Endothelial cell of umbilical vein (primary cell): ENCODE data around the gene TAF13. TPM values are rescaled to one million over a fixed set of nuclear protein-coding genes. Genes with fewer than 3 reads are reported as not detected.

Experiments
- BruUV-seq: library from RNA; stranded (reverse); fragments of 400-500 nt; replicated peaks from 2 replicates; lab custom pipeline; 2021; lab: Mats Ljungman, UMichigan
- CTCF ChIA-PET: fragments of 300-600, 350-600 bp; sonication (Branson Sonifier 250); formaldehyde crosslinking; loops from one replicate; lab custom pipeline; 2021; ENCODE audit warnings: antibody characterized with exemption, inconsistent platforms; lab: Charles Lee
- POLR2A ChIA-PET: fragments of 300-600, 350-600 bp; sonication (Branson Sonifier 250); formaldehyde crosslinking; loops from one replicate; lab custom pipeline; 2021; ENCODE audit warnings: antibody characterized with exemption, inconsistent platforms; lab: Charles Lee
- DNase-seq: peaks from one replicate; pipeline ENCODE4 v3.0.0-alpha.2; 2011; ENCODE audit warnings: low read depth, low spot score
- FAIRE-seq: peaks from 2 replicates; lab custom pipeline; 2011; peaks lifted over from hg19 to GRCh38; lab: Jason Lieb, UNC
- H2AFZ ChIP-seq: 2 replicates; pipeline ENCODE4 v1.6.0; 2012; ENCODE audit warnings: low read depth, low read length, control low read depth, inconsistent platforms
- H3K27ac ChIP-seq: 2 replicates; pipeline ENCODE4 v1.5.1; 2011; ENCODE audit warnings: low read depth, mild to moderate bottlenecking, control low read depth, low read length, moderate library complexity; ENCODE audit not compliant: insufficient read depth
- H3K27me3 ChIP-seq, 2 experiments: 2 replicates each; pipeline versions ENCODE4 v1.6.0 to v1.6.1; 2011; ENCODE audit warnings: low read length in 2 of 2, mixed read lengths in 1 of 2; ENCODE audit not compliant: control insufficient read depth in 2 of 2, insufficient read depth in 2 of 2
- H3K36me3 ChIP-seq, 2 experiments: 2 replicates in 1 of 2; 3 replicates in 1 of 2; pipeline ENCODE4 v1.5.1; 2011; ENCODE audit warnings: low read length in 2 of 2, mild to moderate bottlenecking in 1 of 2, moderate library complexity in 1 of 2; ENCODE audit not compliant: control insufficient read depth in 2 of 2, insufficient read depth in 2 of 2; ENCODE audit errors: extremely low read depth in 1 of 2
- H3K4me1 ChIP-seq: 3 replicates; pipeline ENCODE4 v1.5.1; 2011; ENCODE audit warnings: mild to moderate bottlenecking, low read length; ENCODE audit not compliant: control insufficient read depth, insufficient read depth; ENCODE audit errors: extremely low read depth
- H3K4me2 ChIP-seq: 2 replicates; pipeline ENCODE4 v1.6.1; 2011; ENCODE audit warnings: low read length, control low read depth, mixed read lengths; ENCODE audit not compliant: insufficient read depth
- H3K4me3 ChIP-seq, 3 experiments: fragments of 200-600 bp in 1 of 3; sonication (generic), shearing (Covaris generic) in 1 of 3; replicated peaks in 1 of 3; 2 replicates each; pipeline ENCODE4 v1.5.1; 2011 to 2016; ENCODE audit warnings: control low read depth in 3 of 3, low read length in 3 of 3, mild to moderate bottlenecking in 2 of 3, inconsistent platforms in 1 of 3, low read depth in 1 of 3, moderate library complexity in 1 of 3; ENCODE audit not compliant: insufficient read depth in 1 of 3
- H3K79me2 ChIP-seq: 2 replicates; pipeline ENCODE4 v1.6.0; 2012; ENCODE audit warnings: low read length, inconsistent platforms; ENCODE audit not compliant: control insufficient read depth, insufficient read depth
- H3K9ac ChIP-seq: replicated peaks from 2 replicates; pipeline ENCODE3; 2011; ENCODE audit warnings: low read length, control low read depth; ENCODE audit not compliant: insufficient read depth; ENCODE audit errors: extremely low read depth
- H3K9me1 ChIP-seq: replicated peaks from 3 replicates; pipeline ENCODE4 v1.6.0; 2011; ENCODE audit warnings: mild to moderate bottlenecking, low read length; ENCODE audit not compliant: control insufficient read depth, insufficient read depth; ENCODE audit errors: extremely low read depth
- H3K9me3 ChIP-seq: replicated peaks from 2 replicates; pipeline ENCODE4 v1.5.1; 2012; ENCODE audit warnings: low read length, inconsistent platforms; ENCODE audit not compliant: control insufficient read depth, insufficient read depth
- H4K20me1 ChIP-seq: replicated peaks from 2 replicates; pipeline ENCODE3; 2011; ENCODE audit warnings: mild to moderate bottlenecking, low read length; ENCODE audit not compliant: control insufficient read depth, insufficient read depth; ENCODE audit errors: extremely low read depth
- EZH2 ChIP-seq: IDR thresholded peaks from 2 replicates; pipeline ENCODE4 v1.6.1; 2012; ENCODE audit warnings: borderline replicate concordance, low read depth, mild to moderate bottlenecking, moderate library complexity, low read length, inconsistent platforms; ENCODE audit not compliant: severe bottlenecking
- GATA2 ChIP-seq: IDR thresholded peaks from 2 replicates; pipeline ENCODE4 v1.7.0; 2011; ENCODE audit warnings: low read depth, mild to moderate bottlenecking, moderate library complexity, mixed read lengths, low read length; ENCODE audit not compliant: insufficient read length, insufficient read depth
- MYC ChIP-seq: IDR thresholded peaks from one replicate; pipeline ENCODE4 v1.6.1; 2011; ENCODE audit warnings: mild to moderate bottlenecking, low read depth, low read length
- dilution Hi-C: fragments of 300-500 bp; cut with MboI; formaldehyde crosslinking; loops from one replicate; pipeline ENCODE4 v1.15.0; 2019; ENCODE audit warnings: low sequenced_read_pairs; ENCODE audit not compliant: extremely low pct_ligation_motif_present
- intact Hi-C: fragments of 100-400 bp; cut with micrococcal nuclease; formaldehyde crosslinking; loops from one replicate; pipeline ENCODE4 v1.10.0; 2022
- polyA plus RNA-seq, 4 experiments: library from polyadenylated mRNA; depleted of rRNA in 3 of 4; stranded (reverse) in 3 of 4; unstranded in 1 of 4; fragments of >200 nt; gene quantifications; 2 replicates each; pipeline versions ENCODE4 v1.2.1 to v1.2.3, GENCODE V29; 2011 to 2012; ENCODE audit warnings: missing spikeins in 1 of 4
- total RNA-seq: library from RNA; stranded (reverse); gene quantifications from 2 replicates; pipeline ENCODE4 v1.2.3, GENCODE V29; 2021

TAF13 gene
- total and polyA plus RNA-seq, 2 donors (not counting 3 experiments of a cell fraction or from before 2014, with no cell fraction given) = 14.8 to 42.3 TPM

DNA sequence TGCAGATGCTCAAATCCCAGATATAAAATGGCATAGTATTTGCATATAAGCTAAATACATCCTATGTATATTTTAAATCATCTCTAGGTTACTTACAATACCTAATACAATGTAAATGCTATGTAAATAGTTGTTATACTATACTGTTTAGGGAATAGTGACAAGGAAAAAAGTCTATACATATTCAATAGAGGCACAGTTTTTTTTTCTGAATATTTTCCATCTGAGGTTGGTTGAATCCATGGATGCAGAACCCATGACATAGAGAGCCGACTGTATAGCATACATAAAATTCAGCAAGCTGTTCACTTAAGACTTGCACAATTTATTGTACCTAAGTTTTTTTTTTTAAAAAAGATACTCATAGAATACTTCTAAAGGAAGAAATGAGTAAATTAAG, 6.5 kb downstream of the TAF13 start:
- no peak overlapping the region for H3K27ac ChIP-seq
- intact Hi-C loops (no loop called here), dilution Hi-C loops (no loop called here)
- H3K4me3 ChIP-seq = no peak overlapping the region
- no peak overlapping the region for H2AFZ ChIP-seq
- H3K9me1 ChIP-seq = no peaks in the 10 kb centered on the region
- FAIRE-seq = no peak
- H3K4me2 ChIP-seq = no peak overlapping the region
- no TSS peak for BruUV-seq
- H3K79me2 ChIP-seq = peaks cover 30% of the 10 kb centered on the region
- CTCF ChIA-PET = interaction anchor here (2.0 kb wide), 1 partner anchor 31 kb away, joined by 7 read pairs; no protein-coding TSS in a partner anchor
- TF ChIP-seq EZH2 = no peak
- TF ChIP-seq MYC = no peak
- no peaks in the 10 kb centered on the region for H3K4me1 ChIP-seq
- H3K36me3 ChIP-seq = peaks cover 0 to 9% of the 10 kb centered on the region in 2 experiments
- no peak for DNase-seq
- H3K27me3 ChIP-seq = no peaks in the 10 kb centered on the region
- H3K9me3 ChIP-seq = no peaks in the 10 kb centered on the region
- H4K20me1 ChIP-seq = no peaks in the 10 kb centered on the region
- POLR2A ChIA-PET = no interaction called here
- H3K9ac ChIP-seq = no peak overlapping the region

- no peak overlapping the region for H3K9ac ChIP-seq
- no TSS peak for BruUV-seq
- ChIA-PET POLR2A (interaction anchor here (0.8 to 1.1 kb wide), 2 partner anchors 23 to 26 kb away, joined by 3 read pairs; partner anchors contain the start of genes TMEM167B and WDR47), CTCF (interaction anchor here (1.2 to 2.0 kb wide), 2 partner anchors 32 to 45 kb away, joined by 5 to 7 read pairs; a partner anchor contains a TSS)
- H3K9me1 ChIP-seq = no peaks in the 10 kb centered on the region
- no peaks in the 10 kb centered on the region for H3K9me3 ChIP-seq
- H2AFZ ChIP-seq = no peak overlapping the region
- H3K27me3 ChIP-seq = no peaks in the 10 kb centered on the region
- dilution Hi-C loops = no loop called here
- H3K4me3 ChIP-seq = no peak overlapping the region
- DNase-seq (no peak), FAIRE-seq (no peak)
- no peak for TF ChIP-seq GATA2
- no peak overlapping the region for H3K27ac ChIP-seq
- no peak overlapping the region for H3K4me2 ChIP-seq
- intact Hi-C loops = no loop called here
- no peaks in the 10 kb centered on the region for H4K20me1 ChIP-seq
- H3K36me3 ChIP-seq = peaks cover 0 to 6% of the 10 kb centered on the region in 2 experiments
- no peaks in the 10 kb centered on the region for H3K4me1 ChIP-seq
- H3K79me2 ChIP-seq = peaks cover 20% of the 10 kb centered on the region
Measured at GRCh38 chr1:109067883-109068282, 7.9 kb downstream of the TAF13 start.
